NCI-H128 (cell line): ENCODE measurements around the gene PYY.

Source experiments
- DNase-seq: peaks from one replicate; lab custom pipeline; 2025; ENCODE audit not compliant: unreplicated experiment; lab: John Stamatoyannopoulos, UW

The PYY gene

DNA sequence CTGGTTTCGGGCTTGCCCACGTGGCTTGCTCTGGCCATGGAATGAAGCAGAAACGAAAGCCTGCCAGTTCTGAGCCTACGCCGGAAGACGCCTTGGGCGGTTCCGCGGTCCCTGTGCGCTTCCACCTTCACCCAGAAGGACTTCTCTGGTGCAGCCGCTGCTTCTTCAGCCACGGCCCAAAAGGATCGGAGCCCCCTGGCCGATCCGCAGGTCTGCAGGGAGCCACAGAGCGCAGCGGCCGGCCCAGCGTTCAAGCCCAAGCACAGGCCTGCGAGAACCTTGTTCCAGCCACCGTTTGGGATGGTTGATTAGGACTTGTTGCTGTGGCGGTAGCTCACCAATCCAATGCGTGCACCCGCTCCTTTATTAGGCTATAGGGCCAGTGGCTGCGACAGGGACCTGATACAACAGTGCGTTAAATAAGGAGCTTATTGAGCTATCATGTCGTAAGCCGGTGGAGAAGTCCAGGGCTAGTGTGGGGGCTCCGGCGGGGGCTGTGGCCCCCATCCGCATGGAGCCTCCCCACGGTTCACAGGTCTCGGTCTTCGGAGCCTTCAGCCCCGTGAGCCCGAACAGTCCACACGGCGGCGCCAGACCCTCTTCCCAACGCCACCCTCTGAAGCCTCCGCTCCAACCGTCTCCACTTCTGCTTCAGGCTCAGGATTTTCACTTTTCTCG lies 36.3 kb downstream of the PYY start:
- no peak for DNase-seq

DNA sequence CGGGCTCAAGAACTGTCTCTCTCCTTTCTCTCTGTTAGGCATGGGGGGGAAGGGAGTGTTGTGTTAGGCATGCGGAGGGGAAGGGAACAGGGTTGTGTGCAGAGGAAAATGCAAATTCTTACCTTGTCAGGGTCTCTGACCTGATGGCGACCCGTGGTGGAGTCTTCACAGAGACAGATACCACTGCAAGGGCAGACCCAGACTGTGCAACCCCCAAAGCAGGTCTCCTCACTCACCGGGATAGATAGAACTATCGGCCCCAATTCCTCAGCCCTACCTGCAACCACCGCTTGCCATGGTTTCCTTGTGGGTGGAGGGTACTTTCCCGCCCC lies 36.8 kb downstream of the PYY start:
- no peak for DNase-seq

DNA sequence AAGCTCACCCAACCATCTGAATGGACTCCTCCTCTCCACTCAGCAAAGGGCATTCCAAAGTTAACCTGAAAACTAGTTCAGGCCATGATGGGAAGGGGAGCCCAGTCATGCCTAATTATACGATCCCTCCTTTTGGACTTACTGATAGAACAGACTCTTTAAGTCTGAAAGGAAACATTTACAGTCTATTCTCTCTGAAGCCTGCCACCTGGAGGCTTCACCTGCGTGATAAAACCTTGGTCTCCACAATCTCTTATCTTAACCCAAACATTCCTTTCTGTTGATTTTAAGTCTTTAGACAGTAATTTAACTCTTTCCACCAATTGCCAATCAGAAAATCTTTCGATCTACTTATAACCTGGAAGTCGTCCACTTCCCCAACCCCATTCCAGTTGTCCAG lies 37.4 kb downstream of the PYY start:
- DNase-seq = no peak

DNA sequence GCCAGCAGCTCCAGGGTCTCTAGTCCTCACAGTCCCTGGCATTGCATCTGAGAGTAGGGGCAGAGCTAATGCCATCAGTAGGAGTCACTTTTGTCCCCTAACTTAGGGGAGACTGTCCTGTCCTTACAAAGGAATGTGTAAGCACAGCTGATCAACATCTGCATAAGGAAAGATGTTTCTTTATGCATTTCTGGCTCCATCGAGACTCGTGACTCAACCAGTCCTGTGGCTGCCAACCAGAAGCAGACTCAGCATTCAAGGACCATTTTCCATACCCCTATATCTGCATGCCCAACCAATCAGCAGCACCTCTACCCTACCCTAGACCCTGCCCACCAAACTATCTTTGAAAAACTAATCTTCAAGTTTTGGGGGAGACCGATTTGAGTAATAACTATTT lies 38.2 kb downstream of the PYY start:
- no peak for DNase-seq

DNA sequence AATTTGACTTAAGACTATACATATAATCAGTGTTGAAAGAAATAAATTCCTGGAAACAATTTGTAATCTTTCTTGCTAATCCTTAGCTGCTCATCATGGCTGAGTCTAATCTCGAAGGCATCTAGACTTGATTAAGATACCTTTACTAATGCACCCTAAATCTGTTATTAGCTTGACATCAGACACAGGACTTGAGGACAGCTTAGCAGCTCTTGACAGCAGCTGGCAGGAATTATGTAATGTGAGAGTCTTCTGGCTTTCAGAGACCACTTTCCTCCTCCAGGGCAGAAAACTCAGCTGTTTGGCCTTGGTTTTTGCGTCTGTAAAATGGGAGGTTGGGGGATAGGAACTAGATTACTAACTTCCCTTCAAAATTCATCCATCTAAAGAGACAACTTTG lies 39.3 kb downstream of the PYY start:
- no peak for DNase-seq

DNA sequence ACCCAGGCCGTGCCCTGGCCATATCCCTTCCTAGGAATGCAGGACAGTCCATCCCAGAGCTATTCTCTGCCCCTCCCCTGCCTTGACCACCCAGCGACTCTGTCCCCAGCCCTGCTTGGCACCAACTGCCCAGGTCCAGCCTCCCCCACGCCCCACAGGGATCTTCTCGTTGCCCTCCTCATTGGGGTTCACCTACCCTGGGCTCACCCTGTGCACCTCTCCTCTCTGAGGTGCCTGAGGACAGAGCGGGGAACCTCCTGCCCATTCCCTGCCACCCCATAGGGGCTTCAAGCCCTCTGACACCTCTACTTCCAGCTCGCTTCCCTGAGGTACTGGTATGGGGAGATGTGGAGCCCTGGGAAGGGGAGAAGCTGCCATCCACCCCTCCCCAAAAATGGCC lies 40.2 kb downstream of the PYY start:
- no peak for DNase-seq

DNA sequence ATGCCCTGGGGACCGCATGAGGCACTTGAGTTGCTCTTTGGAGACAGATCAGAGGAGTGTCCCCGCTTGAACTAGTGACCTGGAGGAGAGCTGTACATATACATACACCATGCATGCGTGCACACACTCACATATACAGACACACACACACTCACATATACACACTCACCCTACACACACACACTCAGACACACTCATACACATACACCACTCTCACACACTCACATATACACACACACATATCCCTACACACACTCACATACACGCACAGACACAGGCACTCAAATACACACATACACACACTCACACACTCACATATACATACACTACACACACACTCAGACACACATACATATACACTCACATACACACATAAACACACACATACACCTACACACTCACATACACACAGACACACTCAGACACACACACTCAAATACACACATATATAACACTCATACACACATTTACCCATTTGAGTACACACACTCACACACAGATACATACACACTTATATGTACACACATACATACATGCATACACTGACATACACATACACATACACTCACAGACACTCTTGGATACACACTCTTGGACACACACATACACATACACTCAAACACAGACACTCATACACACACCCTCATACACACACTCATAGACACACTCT lies 41.0 kb downstream of the PYY start:
- DNase-seq = no peak

DNA sequence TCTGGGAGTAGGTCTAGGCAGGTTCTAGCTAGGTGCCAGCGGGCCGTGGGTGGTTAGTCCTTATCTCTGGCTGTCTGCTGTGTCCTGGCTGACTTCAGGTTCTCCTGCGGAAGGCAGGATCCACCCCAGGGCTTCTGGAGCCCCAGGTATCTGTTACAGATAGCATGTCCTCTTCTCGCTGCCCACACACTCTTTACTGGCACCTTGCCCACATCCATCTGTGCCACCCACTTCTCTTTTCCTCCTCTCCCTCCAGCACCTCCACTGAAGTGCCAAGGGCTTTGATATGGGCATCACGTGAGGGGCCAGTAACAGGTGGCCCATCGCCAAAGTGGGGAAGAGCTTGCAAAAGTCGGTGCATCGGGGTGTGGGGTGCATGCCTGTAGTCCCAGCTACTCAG lies 41.8 kb downstream of the PYY start:
- no peak for DNase-seq

DNA sequence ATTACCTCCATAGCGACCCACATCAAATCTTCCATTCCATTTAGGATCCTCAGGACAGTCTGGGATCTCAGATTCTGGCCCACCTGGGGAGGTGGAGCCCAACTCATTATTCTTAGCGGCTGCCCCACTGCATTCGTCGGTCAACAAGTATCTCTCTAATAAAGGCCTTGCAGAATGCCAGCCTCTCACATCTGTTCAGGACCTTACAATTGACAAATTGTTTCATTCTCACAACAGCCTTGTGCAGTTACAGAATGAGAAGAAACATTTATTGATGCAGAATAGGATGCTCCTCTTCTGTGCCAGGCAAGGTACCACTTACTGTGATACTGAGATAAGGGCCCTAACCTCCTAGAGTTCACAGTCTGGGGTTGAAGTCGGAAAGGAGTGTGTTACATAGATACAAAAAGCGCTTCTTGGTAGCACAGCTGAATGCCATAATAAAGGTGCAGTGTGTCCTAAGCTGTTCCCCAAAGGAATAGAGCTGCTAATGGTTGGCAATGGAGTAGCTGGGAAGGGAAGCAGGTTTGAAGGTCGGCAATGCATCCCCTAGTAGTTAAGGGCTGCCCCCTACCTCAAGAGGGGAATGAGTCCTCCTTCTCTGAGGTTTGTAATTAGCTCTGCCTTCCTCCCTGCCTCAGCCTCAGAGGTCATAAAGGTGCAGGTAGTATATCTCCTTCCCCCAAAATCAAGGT lies 44.1 kb downstream of the PYY start:
- DNase-seq = no peak

DNA sequence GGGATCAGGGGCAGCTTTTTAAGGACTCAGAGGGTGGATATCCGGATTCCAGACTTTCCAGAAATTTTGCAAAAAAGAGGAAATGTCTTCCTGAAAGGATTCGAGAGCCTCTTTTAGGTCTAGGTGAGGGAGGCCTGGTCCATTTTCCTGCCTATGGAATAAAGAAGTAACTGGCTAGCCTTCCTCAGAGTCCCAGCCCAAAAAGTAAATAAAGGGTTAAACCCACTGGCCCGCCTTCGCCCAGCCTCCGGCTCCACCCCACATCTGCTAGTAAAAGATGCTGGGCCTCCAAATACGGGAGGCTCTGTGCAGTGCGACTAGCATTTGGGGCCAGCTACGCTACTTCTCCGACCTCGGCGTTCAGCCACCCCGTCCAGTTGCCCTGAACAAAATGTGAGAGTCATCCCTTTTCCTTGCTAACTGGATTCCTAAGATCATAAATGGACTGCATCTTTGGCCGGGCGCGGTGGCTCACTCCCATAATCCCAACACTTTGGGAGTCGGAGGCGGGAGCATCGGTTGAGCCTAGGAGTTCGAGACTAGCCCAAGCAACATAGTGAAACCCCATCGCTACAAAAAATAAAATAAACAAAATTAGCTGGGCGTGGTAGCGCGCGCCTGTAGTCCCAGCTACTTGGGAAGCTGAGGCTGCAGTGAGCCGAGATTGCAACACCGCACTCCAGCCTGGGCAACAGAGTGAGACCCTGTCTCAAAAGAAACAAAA lies 45.6 kb downstream of the PYY start:
- no peak for DNase-seq

DNA sequence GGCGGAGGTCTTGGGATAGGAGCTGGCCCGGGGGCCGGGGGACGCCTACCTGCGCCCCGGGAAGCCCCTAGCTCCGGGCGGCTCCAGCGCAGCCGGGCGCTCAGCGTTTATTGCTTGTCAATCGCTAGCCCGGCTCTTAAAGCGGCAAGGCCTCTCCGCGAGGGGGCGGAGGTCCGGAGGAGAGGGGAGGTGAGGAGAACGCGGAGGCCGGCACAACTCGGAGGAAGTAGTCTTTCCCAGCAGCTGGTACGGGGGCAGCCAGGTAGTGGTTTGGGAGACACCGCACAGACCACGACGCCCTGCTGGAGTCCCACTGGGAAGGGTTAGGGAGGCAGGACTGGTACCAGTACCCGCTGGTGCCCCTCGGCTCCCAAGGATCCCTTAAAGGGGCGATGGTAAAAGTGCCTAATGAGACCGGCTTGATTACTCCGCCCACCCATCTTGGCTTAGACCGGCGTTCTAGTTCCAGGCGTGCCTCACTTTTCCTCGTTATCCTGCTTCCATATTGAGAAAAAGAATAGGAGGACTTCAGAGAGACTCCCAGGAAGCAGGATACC lies 46.2 kb downstream of the PYY start, which contains the start of gene MPP2:
Gene MPP2 (minus strand): TSS at position 112 of the 557 bp plus-strand sequence. CDS start 3,076 bp downstream, outside the sequence.
- DNase-seq = no peak

DNA sequence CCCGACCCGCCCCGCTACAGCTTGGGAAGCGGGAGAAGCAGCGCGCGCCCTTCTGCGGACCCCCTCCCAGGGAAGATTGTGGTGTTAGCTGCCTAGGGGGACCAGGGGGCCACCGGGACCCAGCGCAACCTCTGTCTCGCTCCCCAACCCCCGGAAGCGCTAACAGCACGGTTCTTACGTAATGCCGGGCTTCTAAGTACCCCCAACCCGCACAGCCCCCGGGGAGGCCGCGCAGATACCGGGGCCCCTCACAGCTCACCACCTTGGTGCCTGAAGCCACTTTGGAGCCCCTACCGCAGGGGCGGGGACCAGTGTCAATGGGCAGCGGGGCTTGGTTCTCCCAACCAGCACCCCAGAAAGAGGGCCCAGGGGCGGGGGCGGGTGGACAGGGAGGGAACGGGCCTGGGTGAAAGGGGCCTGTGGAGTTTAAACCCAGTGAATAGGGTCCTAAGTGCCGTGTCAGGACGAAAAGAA lies 46.8 kb downstream of the PYY start:
- DNase-seq = no peak

DNA sequence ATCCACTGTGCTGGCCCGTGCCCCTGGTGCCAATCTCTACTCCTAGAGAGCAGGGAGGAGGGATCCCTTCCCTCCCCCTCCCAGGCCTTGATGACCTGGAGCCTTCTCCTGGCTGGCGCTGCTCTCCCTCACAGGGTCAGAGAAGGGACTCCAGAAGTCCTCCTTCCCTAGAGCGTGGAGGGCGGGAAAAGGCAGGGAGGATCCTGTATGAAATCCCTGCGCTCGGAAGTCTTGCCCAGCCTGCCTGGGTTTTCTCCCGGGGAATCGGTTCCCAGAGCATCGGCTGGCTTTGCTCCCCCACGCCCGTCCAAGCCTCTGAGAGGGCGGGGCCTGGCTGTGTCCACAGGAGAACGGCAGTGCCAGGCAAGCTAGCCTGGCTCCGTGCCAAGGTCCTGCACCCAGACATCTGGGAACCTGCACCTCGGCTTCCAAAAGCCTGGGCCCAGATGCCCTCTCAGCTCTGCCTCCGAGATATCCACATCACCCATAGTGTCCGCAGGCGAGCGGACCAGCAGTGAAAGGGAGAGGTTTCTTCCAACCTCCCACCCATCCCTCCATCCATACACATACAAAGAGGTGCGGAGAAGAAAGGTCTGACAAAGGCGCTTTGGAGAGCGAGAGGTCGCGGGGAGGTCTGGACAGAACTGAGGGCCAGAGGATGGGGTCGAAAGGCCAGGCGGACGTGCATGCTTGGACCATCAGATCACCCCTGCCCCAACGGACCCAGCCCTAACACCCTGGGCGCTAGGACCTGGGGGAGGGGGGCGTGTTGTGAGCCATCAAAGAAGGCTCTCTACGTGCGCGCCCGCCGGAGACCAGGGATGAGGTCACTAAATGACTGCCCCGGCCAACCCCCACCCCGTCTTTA lies 47.5 kb downstream of the PYY start:
- no peak for DNase-seq

DNA sequence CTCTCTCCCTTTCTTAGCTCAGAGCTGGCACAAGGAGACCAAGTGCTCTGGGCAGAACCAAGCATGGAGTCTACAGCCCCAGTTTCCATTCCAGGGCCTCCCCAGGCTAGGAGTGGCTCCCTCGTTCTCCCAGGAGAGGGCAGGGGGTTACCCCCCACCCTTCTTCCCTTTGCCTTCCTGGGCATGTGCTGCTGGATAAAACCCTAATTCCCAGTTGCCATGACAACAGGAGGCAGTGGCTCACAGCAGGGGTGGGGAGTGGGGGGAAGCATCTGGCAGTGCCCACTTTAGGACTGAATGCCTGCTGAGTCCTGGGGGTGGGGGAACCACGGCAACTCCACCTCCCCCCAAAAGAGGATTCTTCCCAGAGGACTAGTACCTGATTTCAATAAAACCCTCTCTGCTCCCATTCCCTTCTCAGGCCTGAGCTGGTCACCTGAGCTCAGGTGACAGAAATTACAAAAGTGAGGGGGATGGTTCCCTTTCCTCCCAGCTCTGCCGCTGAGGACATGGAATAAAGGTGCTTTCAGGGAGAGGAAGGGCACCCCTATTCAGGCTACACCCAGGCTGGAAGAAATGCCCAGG lies 48.2 kb downstream of the PYY start:
- no peak for DNase-seq
